HEK293 (cell line): ENCODE results near the gene BRMS1.
A peak's percentile ranks its signal among the peaks of the same experiment; 100 is the strongest.
"Not testable (repeated sequence)": the region's sequence is repeated elsewhere in the genome, so short reads cannot be mapped to it uniquely, and the experiment has no call there.

Experiments used
- CTCF ChIA-PET: fragments of 350-600 bp; formaldehyde crosslinking; extraction: SDS; loops from one replicate; lab custom pipeline; 2021; ENCODE audit warnings: antibody characterized with exemption; lab: Yijun Ruan, JAX
- POLR2A ChIA-PET: fragments of 300-600 bp; formaldehyde crosslinking; extraction: SDS; loops from one replicate; lab custom pipeline; 2020; ENCODE audit warnings: antibody characterized with exemption, inconsistent platforms; lab: Yijun Ruan, JAX
- H3K27ac ChIP-seq: fragments of 200-500 bp; sonication (Bioruptor generic); 2 replicates; pipeline ENCODE4 v1.5.1; 2014; ENCODE audit warnings: low read depth, low read length, control low read depth, inconsistent platforms; ENCODE audit errors: extremely low read depth
- H3K36me3 ChIP-seq, 2 experiments: fragments of 200-500 bp in 1 of 2; sonication (Bioruptor generic) in 1 of 2; 1 replicate in 1 of 2; 2 replicates in 1 of 2; pipeline ENCODE4 v1.5.1; 2014 to 2017; ENCODE audit warnings: inconsistent platforms in 2 of 2, low read length in 2 of 2; ENCODE audit not compliant: control insufficient read depth in 2 of 2, insufficient read depth in 1 of 2
- H3K4me1 ChIP-seq: fragments of 200-500 bp; sonication (Bioruptor generic); 2 replicates; pipeline ENCODE4 v1.5.1; 2014; ENCODE audit warnings: mild to moderate bottlenecking, low read length, inconsistent platforms; ENCODE audit not compliant: control insufficient read depth, insufficient read depth
- H3K4me3 ChIP-seq: 2 replicates; pipeline ENCODE4 v1.5.1; 2011; ENCODE audit warnings: low read depth, mild to moderate bottlenecking, control low read depth, low read length, moderate library complexity
- H3K9me3 ChIP-seq: fragments of 200-500 bp; sonication (Bioruptor generic); 2 replicates; pipeline ENCODE4 v1.5.1; 2014; ENCODE audit warnings: low read depth, low read length, inconsistent platforms; ENCODE audit not compliant: control insufficient read depth, insufficient read depth
- CTCF ChIP-seq: fragments of 450-650 bp; formaldehyde crosslinking; IDR thresholded peaks from 2 replicates; pipeline ENCODE4 v1.5.1; 2016; ENCODE audit warnings: missing biosample characterization, missing genetic modification characterization
- PATZ1 ChIP-seq: fragments of 450-650 bp; formaldehyde crosslinking; IDR thresholded peaks from 2 replicates; pipeline ENCODE4 v1.5.1; 2016; ENCODE audit warnings: missing biosample characterization, missing genetic modification characterization
- RBAK ChIP-seq: fragments of 450-650 bp; formaldehyde crosslinking; IDR thresholded peaks from 2 replicates; pipeline ENCODE4 v1.5.1; 2016; ENCODE audit warnings: missing biosample characterization, missing genetic modification characterization
- SETDB1 ChIP-seq: IDR thresholded peaks from one replicate; pipeline ENCODE4 v1.6.1; 2017; ENCODE audit warnings: mild to moderate bottlenecking, low read length, moderate library complexity, mixed read lengths; ENCODE audit not compliant: insufficient read length
- SP3 ChIP-seq: fragments of 450-650 bp; formaldehyde crosslinking; IDR thresholded peaks from 2 replicates; pipeline ENCODE4 v1.5.1; 2016; ENCODE audit warnings: missing biosample characterization, missing genetic modification characterization
- ZFP3 ChIP-seq: fragments of 450-650 bp; formaldehyde crosslinking; IDR thresholded peaks from 2 replicates; pipeline ENCODE4 v1.5.1; 2016; ENCODE audit warnings: low read depth, missing biosample characterization, missing genetic modification characterization
- ZNF10 ChIP-seq: fragments of 450-650 bp; formaldehyde crosslinking; IDR thresholded peaks from 2 replicates; pipeline ENCODE4 v1.5.1; 2017; ENCODE audit warnings: missing biosample characterization, missing genetic modification characterization
- ZNF140 ChIP-seq: fragments of 450-650 bp; formaldehyde crosslinking; IDR thresholded peaks from 2 replicates; pipeline ENCODE4 v1.5.1; 2016; ENCODE audit warnings: missing biosample characterization, missing genetic modification characterization
- ZNF214 ChIP-seq: fragments of 450-650 bp; formaldehyde crosslinking; IDR thresholded peaks from 2 replicates; pipeline ENCODE4 v1.5.1; 2017; ENCODE audit warnings: missing biosample characterization, mild to moderate bottlenecking, missing genetic modification characterization, borderline replicate concordance
- ZNF266 ChIP-seq: fragments of 450-650 bp; formaldehyde crosslinking; IDR thresholded peaks from 2 replicates; pipeline ENCODE4 v1.5.1; 2016; ENCODE audit warnings: missing biosample characterization, missing genetic modification characterization, low read depth
- ZNF366 ChIP-seq: fragments of 450-650 bp; formaldehyde crosslinking; conservative IDR thresholded peaks from 2 replicates; pipeline ENCODE4 v1.5.1; 2016; ENCODE audit warnings: missing biosample characterization, missing genetic modification characterization
- ZNF530 ChIP-seq: fragments of 450-650 bp; formaldehyde crosslinking; IDR thresholded peaks from 2 replicates; pipeline ENCODE4 v1.5.1; 2016; ENCODE audit warnings: low read depth, missing biosample characterization, missing genetic modification characterization
- ZNF548 ChIP-seq: fragments of 450-650 bp; formaldehyde crosslinking; IDR thresholded peaks from 2 replicates; pipeline ENCODE4 v1.5.1; 2016; ENCODE audit warnings: missing biosample characterization, missing genetic modification characterization
- ZNF555 ChIP-seq: fragments of 450-650 bp; formaldehyde crosslinking; conservative IDR thresholded peaks from 2 replicates; pipeline ENCODE4 v1.5.1; 2017; ENCODE audit warnings: missing biosample characterization, mild to moderate bottlenecking, missing genetic modification characterization, inconsistent platforms
- ZNF561 ChIP-seq: fragments of 450-650 bp; IDR thresholded peaks from 2 replicates; pipeline ENCODE4 v1.5.1; 2018; ENCODE audit warnings: missing biosample characterization, missing genetic modification characterization, borderline replicate concordance
- ZNF670 ChIP-seq: fragments of 450-650 bp; formaldehyde crosslinking; IDR thresholded peaks from 2 replicates; pipeline ENCODE4 v1.5.1; 2016; ENCODE audit warnings: missing biosample characterization, missing genetic modification characterization, low read depth
- TF ChIP-seq, protein P1 (sequence below): IDR thresholded peaks from 2 replicates; pipeline ENCODE4 v1.6.1; 2011; ENCODE audit warnings: mild to moderate bottlenecking, low read depth, low read length, borderline replicate concordance

The BRMS1 gene

GRCh38 chr11:66361502-66361941 is 16.6 kb upstream of the BRMS1 start:
- TF ChIP-seq ZFP3 (tag by site-specific recombination) (peak; percentile 63; the same call in 1 of the 2 replicates), ZNF140 (tag by site-specific recombination) (no peak), ZNF555 (no peak), ZNF561 (tag by site-specific recombination) (no peak)
- Histone ChIP-seq H3K27ac (no peak overlapping the region), H3K4me1 (no peaks in the 10 kb centered on the region), H3K36me3 (peaks cover 0 to 31% of the 10 kb centered on the region in 2 experiments; a peak in 1 of 3 replicates), H3K9me3 (no peaks in the 10 kb centered on the region), H3K4me3 (no peak overlapping the region)
- ChIA-PET CTCF (interaction anchor here (0.8 to 1.0 kb wide), 2 partner anchors 28 to 46 kb away, joined by 3 to 5 read pairs; no protein-coding TSS in a partner anchor), POLR2A (interaction anchor here (2.2 kb wide), 1 partner anchor 10 kb away, joined by 7 read pairs; the partner anchor contains the start of gene SLC29A2)

- POLR2A ChIA-PET, result interaction anchor here (0.6 to 1.5 kb wide), 3 partner anchors 12 to 119 kb away, joined by 3 to 4 read pairs (median 3); partner anchors contain the start of gene DPP3
These were observed 15.6 kb upstream of the BRMS1 start for GRCh38 chr11:66360406-66361073.

GRCh38 chr11:66359662-66360087 is 14.8 kb upstream of the BRMS1 start:
- H3K4me1 ChIP-seq, result no peaks in the 10 kb centered on the region
- H3K9me3 ChIP-seq, result no peaks in the 10 kb centered on the region
- H3K4me3 ChIP-seq, result no peak overlapping the region
- POLR2A ChIA-PET, result interaction anchor here (0.7 to 1.5 kb wide), 2 partner anchors 8 to 120 kb away, joined by 3 to 4 read pairs; partner anchors contain the start of gene DPP3
- H3K27ac ChIP-seq, result no peak overlapping the region
- CTCF ChIA-PET, result no interaction called here
- H3K36me3 ChIP-seq, result peaks cover 0 to 18% of the 10 kb centered on the region in 2 experiments; a peak in 1 of 3 replicates
- no peak for TF ChIP-seq CTCF
- no peak for TF ChIP-seq PATZ1 (tag by site-specific recombination)
- no peak for TF ChIP-seq ZNF366 (tag by site-specific recombination)
- TF ChIP-seq, protein P1, sequence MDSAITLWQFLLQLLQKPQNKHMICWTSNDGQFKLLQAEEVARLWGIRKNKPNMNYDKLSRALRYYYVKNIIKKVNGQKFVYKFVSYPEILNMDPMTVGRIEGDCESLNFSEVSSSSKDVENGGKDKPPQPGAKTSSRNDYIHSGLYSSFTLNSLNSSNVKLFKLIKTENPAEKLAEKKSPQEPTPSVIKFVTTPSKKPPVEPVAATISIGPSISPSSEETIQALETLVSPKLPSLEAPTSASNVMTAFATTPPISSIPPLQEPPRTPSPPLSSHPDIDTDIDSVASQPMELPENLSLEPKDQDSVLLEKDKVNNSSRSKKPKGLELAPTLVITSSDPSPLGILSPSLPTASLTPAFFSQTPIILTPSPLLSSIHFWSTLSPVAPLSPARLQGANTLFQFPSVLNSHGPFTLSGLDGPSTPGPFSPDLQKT, result no peak
- no peak for TF ChIP-seq ZNF266 (tag by site-specific recombination)
- no peak for TF ChIP-seq RBAK (tag by site-specific recombination)
- no peak for TF ChIP-seq SP3 (tag by site-specific recombination)
- no peak for TF ChIP-seq ZNF670 (tag by site-specific recombination)
- TF ChIP-seq ZNF548 (tag by site-specific recombination), result no peak
- TF ChIP-seq SETDB1, result no peak
- no peak for TF ChIP-seq ZNF214 (tag by site-specific recombination)

More at GRCh38 chr11:66360406-66361073, 15.6 kb upstream of the BRMS1 start:
- CTCF ChIA-PET, result no interaction called here
- no peak overlapping the region for H3K4me3 ChIP-seq
- H3K9me3 ChIP-seq, result no peaks in the 10 kb centered on the region
- H3K27ac ChIP-seq, result no peak overlapping the region
- H3K36me3 ChIP-seq, result peaks cover 0 to 23% of the 10 kb centered on the region in 2 experiments; a peak in 1 of 3 replicates
- H3K4me1 ChIP-seq, result no peaks in the 10 kb centered on the region
- TF ChIP-seq ZNF10 (tag by site-specific recombination) (peak; percentile 74), ZNF530 (no peak)

GRCh38 chr11:66350560-66351235 is 5.8 kb upstream of the BRMS1 start:
- H3K4me1 ChIP-seq, H3K4me3 ChIP-seq, H3K27ac ChIP-seq, H3K9me3 ChIP-seq, H3K36me3 ChIP-seq: not testable (repeated sequence)
- CTCF ChIA-PET, result interaction anchor here (1.2 to 3.1 kb wide), 2 partner anchors 13 to 39 kb away, joined by 4 to 24 read pairs; no protein-coding TSS in a partner anchor
- POLR2A ChIA-PET, result interaction anchor here (0.6 kb wide), 1 partner anchor 463 kb away, joined by 5 read pairs; the partner anchor contains the start of gene FIBP
